ENCODE data around the gene TMC1. TPM values are rescaled to one million over a fixed set of nuclear protein-coding genes. Genes with fewer than 3 reads are reported as not detected.
"Not testable (repeated sequence)": the region's sequence is repeated elsewhere in the genome, so short reads cannot be mapped to it uniquely, and the experiment has no call there.

The TMC1 gene
- total RNA-seq, 2 donors from 2014 or later, result 0.69 to 1.00 TPM

GRCh38 chr9:72826996-72827949, 305.9 kb downstream of the TMC1 start:
- intact Hi-C loops (cut with DNase I), result loop anchor here (10.0 kb wide), 3 partner anchors 192 to 552 kb away; no protein-coding TSS in a partner anchor
- no peak for DNase-seq (ENCODE audit: low spot score)

- intact Hi-C loops (cut with DNase I), result loop anchor here (10.0 kb wide), 3 partner anchors 193 to 553 kb away; no protein-coding TSS in a partner anchor
- DNase-seq (ENCODE audit: low spot score), result no peak
Measured at GRCh38 chr9:72827950-72828731, 306.7 kb downstream of the TMC1 start.

- intact Hi-C loops (cut with DNase I), result no loop called here
- no peak for DNase-seq (ENCODE audit: low spot score)
Measured at GRCh38 chr9:72834994-72835393, 313.6 kb downstream of the TMC1 start.

- no peak for DNase-seq (ENCODE audit: low spot score)
- intact Hi-C loops (cut with DNase I), result no loop called here
Measured at GRCh38 chr9:72836790-72837189, 315.4 kb downstream of the TMC1 start.

- intact Hi-C loops (cut with DNase I), result no loop called here
- no peak for DNase-seq (ENCODE audit: low spot score)
Measured at GRCh38 chr9:72839085-72839484, 317.7 kb downstream of the TMC1 start.

- intact Hi-C loops (cut with DNase I), result no loop called here
- no peak for DNase-seq (ENCODE audit: low spot score)
Measured at GRCh38 chr9:72843520-72844439, 322.4 kb downstream of the TMC1 start.

GRCh38 chr9:72844440-72844768, 323.0 kb downstream of the TMC1 start:
- no peak for DNase-seq (ENCODE audit: low spot score)
- intact Hi-C loops (cut with DNase I), result no loop called here

GRCh38 chr9:72845052-72845451, 323.6 kb downstream of the TMC1 start:
- DNase-seq (ENCODE audit: low spot score); intact Hi-C loops (cut with DNase I): not testable (repeated sequence)

- intact Hi-C loops (cut with DNase I); DNase-seq (ENCODE audit: low spot score): not testable (repeated sequence)
Measured at GRCh38 chr9:72850209-72850608, 328.8 kb downstream of the TMC1 start.

- DNase-seq (ENCODE audit: low spot score), result no peak
- intact Hi-C loops (cut with DNase I), result loop anchor here (5.0 kb wide), 2 partner anchors 167 to 227 kb away; no protein-coding TSS in a partner anchor
Measured at GRCh38 chr9:72855321-72855720, 333.9 kb downstream of the TMC1 start.

GRCh38 chr9:72855890-72856523, 334.6 kb downstream of the TMC1 start:
- no peak for DNase-seq (ENCODE audit: low spot score)
- intact Hi-C loops (cut with DNase I), result loop anchor here (5.0 kb wide), 2 partner anchors 166 to 226 kb away; no protein-coding TSS in a partner anchor

GRCh38 chr9:72856972-72857623, 335.7 kb downstream of the TMC1 start:
- no peak for DNase-seq (ENCODE audit: low spot score)
- intact Hi-C loops (cut with DNase I), result loop anchor here (5.0 kb wide), 2 partner anchors 165 to 225 kb away; no protein-coding TSS in a partner anchor

GRCh38 chr9:72857624-72857996, 336.2 kb downstream of the TMC1 start:
- intact Hi-C loops (cut with DNase I), result loop anchor here (5.0 kb wide), 2 partner anchors 165 to 225 kb away; no protein-coding TSS in a partner anchor
- no peak for DNase-seq (ENCODE audit: low spot score)

GRCh38 chr9:72858089-72858912, 336.9 kb downstream of the TMC1 start:
- intact Hi-C loops (cut with DNase I), result loop anchor here (5.0 kb wide), 2 partner anchors 164 to 224 kb away; no protein-coding TSS in a partner anchor
- DNase-seq (ENCODE audit: low spot score), result no peak

- DNase-seq (ENCODE audit: low spot score); intact Hi-C loops (cut with DNase I): not testable (repeated sequence)
Measured at GRCh38 chr9:72862788-72863187, 341.4 kb downstream of the TMC1 start.

- DNase-seq (ENCODE audit: low spot score), result no peak
- intact Hi-C loops (cut with DNase I), result no loop called here
Measured at GRCh38 chr9:72863456-72864094, 342.2 kb downstream of the TMC1 start.

- no peak for DNase-seq (ENCODE audit: low spot score)
- intact Hi-C loops (cut with DNase I), result no loop called here
Measured at GRCh38 chr9:72864327-72864726, 342.9 kb downstream of the TMC1 start.
